Neural progenitor cell (in vitro differentiated cells): ENCODE results near the gene CDK2AP2. TPM values are rescaled to one million over a fixed set of nuclear protein-coding genes. Genes with fewer than 3 reads are reported as not detected.
A peak's percentile ranks its signal among the peaks of the same experiment; 100 is the strongest.

Experiments used
- DNase-seq: peaks from one replicate; pipeline ENCODE4 v3.0.0-alpha.2; 2016; ENCODE audit warnings: low spot score
- H2AFZ ChIP-seq: fragments of 200-600 bp; sonication (generic); replicated peaks from 2 replicates; pipeline ENCODE4 v1.6.1; 2016; ENCODE audit warnings: antibody characterized with exemption
- H3F3A ChIP-seq: fragments of 200-600 bp; sonication (generic); 2 replicates; pipeline ENCODE4 v1.6.1; 2016; ENCODE audit warnings: antibody characterized with exemption, low read depth
- H3K27ac ChIP-seq: fragments of 200-600 bp; sonication (generic); 2 replicates; pipeline ENCODE4 v1.5.1; 2016; ENCODE audit warnings: mild to moderate bottlenecking
- H3K27me3 ChIP-seq: fragments of 200-600 bp; sonication (generic); 2 replicates; pipeline ENCODE4 v1.6.1; 2016; ENCODE audit warnings: mild to moderate bottlenecking, moderate library complexity
- H3K36me3 ChIP-seq: fragments of 200-600 bp; sonication (generic); 2 replicates; pipeline ENCODE4 v1.5.1; 2016
- H3K4me1 ChIP-seq: fragments of 200-600 bp; sonication (generic); 2 replicates; pipeline ENCODE4 v1.6.1; 2016; ENCODE audit warnings: mixed run types
- H3K4me2 ChIP-seq: fragments of 200-600 bp; sonication (generic); 2 replicates; pipeline ENCODE4 v1.6.1; 2016
- H3K4me3 ChIP-seq: fragments of 200-600 bp; sonication (generic); 2 replicates; pipeline ENCODE4 v1.5.1; 2016
- H3K79me2 ChIP-seq: fragments of 200-600 bp; sonication (generic); 2 replicates; pipeline ENCODE4 v1.6.1; 2016; ENCODE audit warnings: low read depth
- H3K9ac ChIP-seq: fragments of 200-600 bp; sonication (generic); 2 replicates; pipeline ENCODE4 v1.6.1; 2016
- H3K9me3 ChIP-seq: fragments of 200-600 bp; sonication (generic); 2 replicates; pipeline ENCODE4 v1.5.1; 2016; ENCODE audit warnings: low read depth
- H4K20me1 ChIP-seq: fragments of 200-600 bp; sonication (generic); 2 replicates; pipeline ENCODE4 v1.6.1; 2016; ENCODE audit warnings: low read depth
- H3K27ac Mint-ChIP-seq: 3 replicates; pipeline ENCODE4 v1.8.0; 2021; ENCODE audit warnings: mixed read lengths
- H3K27me3 Mint-ChIP-seq: 2 replicates; pipeline ENCODE4 v1.8.0; 2022; ENCODE audit warnings: low read depth, mild to moderate bottlenecking, inconsistent platforms, moderate library complexity, mixed read lengths; ENCODE audit not compliant: insufficient read depth
- H3K36me3 Mint-ChIP-seq: 3 replicates; pipeline ENCODE4 v1.8.0; 2021; ENCODE audit warnings: mixed read lengths
- H3K4me1 Mint-ChIP-seq: 3 replicates; pipeline ENCODE4 v1.8.0; 2021; ENCODE audit warnings: mixed read lengths
- H3K4me3 Mint-ChIP-seq: 3 replicates; pipeline ENCODE4 v1.8.0; 2021; ENCODE audit warnings: mild to moderate bottlenecking, moderate library complexity, mixed read lengths
- H3K9me3 Mint-ChIP-seq: 3 replicates; pipeline ENCODE4 v1.8.0; 2020; ENCODE audit warnings: mixed read lengths
- CTCF ChIP-seq: fragments of 200-600 bp; sonication (generic); IDR thresholded peaks from 2 replicates; pipeline ENCODE4 v1.5.1; 2017; ENCODE audit warnings: antibody characterized with exemption, mild to moderate bottlenecking
- EZH2 ChIP-seq: fragments of 200-600 bp; sonication (generic); IDR thresholded peaks from 2 replicates; pipeline ENCODE4 v1.6.1; 2017; ENCODE audit warnings: antibody characterized with exemption, mild to moderate bottlenecking, moderate library complexity
- EZH2phosphoT487 ChIP-seq: fragments of 200-600 bp; sonication (generic); IDR thresholded peaks from 2 replicates; pipeline ENCODE4 v1.6.1; 2017; ENCODE audit warnings: antibody characterized with exemption
- total RNA-seq: library from RNA; depleted of rRNA; stranded (reverse); fragments of >200 nt; gene quantifications from 2 replicates; pipeline ENCODE4 v1.2.3, GENCODE V29; 2015; ENCODE audit warnings: low replicate concordance

The CDK2AP2 gene
- total RNA-seq, 1 donor from 2014 or later: 2.1 TPM

- Histone ChIP-seq H3K36me3 (no peaks in the 10 kb centered on the region), H3K4me2 (no peak overlapping the region), H2AFZ (no peak overlapping the region), H3K4me3 (no peak overlapping the region), H4K20me1 (no peaks in the 10 kb centered on the region), H3K27ac (no peak overlapping the region), H3K9ac (no peak overlapping the region), H3K27me3 (no peaks in the 10 kb centered on the region), H3K9me3 (no peaks in the 10 kb centered on the region), H3K79me2 (no peaks in the 10 kb centered on the region), H3K4me1 (no peaks in the 10 kb centered on the region), H3F3A (no peaks in the 10 kb centered on the region)
- no peak for TF ChIP-seq CTCF
- TF ChIP-seq EZH2: no peak
- TF ChIP-seq EZH2phosphoT487: no peak
- no peaks in the 10 kb centered on the region for H3K27me3 Mint-ChIP-seq
- H3K9me3 Mint-ChIP-seq: no peaks in the 10 kb centered on the region
- H3K36me3 Mint-ChIP-seq: peaks cover 8% of the 10 kb centered on the region
- peaks cover 7% of the 10 kb centered on the region for H3K4me1 Mint-ChIP-seq
- H3K27ac Mint-ChIP-seq: no peak overlapping the region
- no peak for DNase-seq
- H3K4me3 Mint-ChIP-seq: no peak overlapping the region
Measured at GRCh38 chr11:67492801-67493547, 15.0 kb downstream of the CDK2AP2 start.

DNA sequence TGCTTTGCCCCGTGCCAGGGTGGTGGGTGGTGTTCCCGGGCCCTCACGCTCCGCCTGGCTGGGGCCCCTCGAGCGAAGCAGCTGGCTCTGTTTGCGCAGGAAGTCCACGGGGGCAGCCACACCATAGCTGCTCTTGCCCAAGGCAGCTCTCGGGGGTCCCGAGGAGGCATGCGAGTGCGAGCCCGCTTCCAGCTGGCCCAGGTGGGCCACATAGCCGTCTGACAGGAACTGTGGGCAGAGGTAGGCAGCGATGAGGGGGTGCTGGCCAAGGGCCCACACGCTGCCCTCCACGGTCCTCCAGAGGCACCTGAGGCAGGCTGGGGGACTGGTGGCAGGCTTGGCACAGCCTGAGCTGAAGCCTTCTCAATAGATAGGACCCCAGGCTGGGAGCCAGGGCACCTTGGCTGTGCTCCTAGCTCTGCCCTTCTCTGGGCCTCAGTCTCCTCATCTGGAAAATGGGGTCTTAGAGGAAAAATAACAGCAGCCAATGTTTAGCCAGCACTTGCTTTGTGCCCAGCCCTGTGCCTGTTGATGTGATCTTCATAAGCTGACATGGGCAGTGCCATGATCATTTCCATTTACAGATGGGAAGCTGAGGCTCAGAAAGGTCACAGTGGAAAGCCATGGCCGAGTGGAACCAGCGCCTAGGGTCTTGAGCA is 15.8 kb downstream of the CDK2AP2 start:
- H3K9me3 ChIP-seq: no peaks in the 10 kb centered on the region
- no peak overlapping the region for H3K4me3 Mint-ChIP-seq
- H4K20me1 ChIP-seq: no peaks in the 10 kb centered on the region
- no peaks in the 10 kb centered on the region for H3K9me3 Mint-ChIP-seq
- no peak overlapping the region for H3K27ac ChIP-seq
- no peaks in the 10 kb centered on the region for H3K27me3 Mint-ChIP-seq
- TF ChIP-seq CTCF: no peak
- TF ChIP-seq EZH2: no peak
- TF ChIP-seq EZH2phosphoT487: no peak
- H3K36me3 Mint-ChIP-seq: peaks cover 10% of the 10 kb centered on the region
- no peak for DNase-seq
- no peak overlapping the region for H3K4me3 ChIP-seq
- H3K4me2 ChIP-seq: no peak overlapping the region
- H2AFZ ChIP-seq: no peak overlapping the region
- H3K36me3 ChIP-seq: no peaks in the 10 kb centered on the region
- H3K9ac ChIP-seq: no peak overlapping the region
- H3K4me1 ChIP-seq: no peaks in the 10 kb centered on the region
- H3K79me2 ChIP-seq: no peaks in the 10 kb centered on the region
- peaks cover 7% of the 10 kb centered on the region for H3K4me1 Mint-ChIP-seq
- H3K27ac Mint-ChIP-seq: no peak overlapping the region
- H3F3A ChIP-seq: no peaks in the 10 kb centered on the region
- no peaks in the 10 kb centered on the region for H3K27me3 ChIP-seq

- H2AFZ ChIP-seq: no peak overlapping the region
- TF ChIP-seq CTCF (no peak), EZH2phosphoT487 (no peak), EZH2 (no peak)
- no peak overlapping the region for H3K4me3 ChIP-seq
- H3K4me1 ChIP-seq: no peaks in the 10 kb centered on the region
- no peak overlapping the region for H3K27ac ChIP-seq
- no peak overlapping the region for H3K9ac ChIP-seq
- Mint-ChIP-seq H3K27ac (peak overlapping the region; percentile 96), H3K36me3 (peaks cover 10% of the 10 kb centered on the region), H3K9me3 (no peaks in the 10 kb centered on the region), H3K27me3 (no peaks in the 10 kb centered on the region), H3K4me3 (no peak overlapping the region), H3K4me1 (peaks cover 7% of the 10 kb centered on the region)
- H3F3A ChIP-seq: no peaks in the 10 kb centered on the region
- H3K9me3 ChIP-seq: no peaks in the 10 kb centered on the region
- H3K4me2 ChIP-seq: no peak overlapping the region
- DNase-seq: no peak
- H3K27me3 ChIP-seq: no peaks in the 10 kb centered on the region
- H3K79me2 ChIP-seq: no peaks in the 10 kb centered on the region
- H4K20me1 ChIP-seq: no peaks in the 10 kb centered on the region
- H3K36me3 ChIP-seq: no peaks in the 10 kb centered on the region
Measured at GRCh38 chr11:67491276-67492068, 16.5 kb downstream of the CDK2AP2 start.
